Hepatocyte (in vitro differentiated cells): ENCODE results near the gene FAM9A.
A peak's percentile ranks its signal among the peaks of the same experiment; 100 is the strongest.

ENCODE experiments used
- EZH2 ChIP-seq: fragments of 200-600 bp; sonication (generic); IDR thresholded peaks from 2 replicates; pipeline ENCODE4 v1.6.1; 2016; ENCODE audit warnings: antibody characterized with exemption, mild to moderate bottlenecking, borderline replicate concordance
- EZH2phosphoT487 ChIP-seq: fragments of 200-600 bp; sonication (generic); IDR thresholded peaks from one replicate; pipeline ENCODE4 v1.6.1; 2018; ENCODE audit warnings: antibody characterized with exemption, mild to moderate bottlenecking, low read depth, moderate library complexity; ENCODE audit not compliant: unreplicated experiment, severe bottlenecking
- TF ChIP-seq, protein P1 (sequence below): fragments of 200-600 bp; sonication (generic); IDR thresholded peaks from 2 replicates; pipeline ENCODE4 v1.5.1; 2016; ENCODE audit warnings: antibody characterized with exemption, mild to moderate bottlenecking; ENCODE audit not compliant: poor library complexity

- TF ChIP-seq, protein P1, sequence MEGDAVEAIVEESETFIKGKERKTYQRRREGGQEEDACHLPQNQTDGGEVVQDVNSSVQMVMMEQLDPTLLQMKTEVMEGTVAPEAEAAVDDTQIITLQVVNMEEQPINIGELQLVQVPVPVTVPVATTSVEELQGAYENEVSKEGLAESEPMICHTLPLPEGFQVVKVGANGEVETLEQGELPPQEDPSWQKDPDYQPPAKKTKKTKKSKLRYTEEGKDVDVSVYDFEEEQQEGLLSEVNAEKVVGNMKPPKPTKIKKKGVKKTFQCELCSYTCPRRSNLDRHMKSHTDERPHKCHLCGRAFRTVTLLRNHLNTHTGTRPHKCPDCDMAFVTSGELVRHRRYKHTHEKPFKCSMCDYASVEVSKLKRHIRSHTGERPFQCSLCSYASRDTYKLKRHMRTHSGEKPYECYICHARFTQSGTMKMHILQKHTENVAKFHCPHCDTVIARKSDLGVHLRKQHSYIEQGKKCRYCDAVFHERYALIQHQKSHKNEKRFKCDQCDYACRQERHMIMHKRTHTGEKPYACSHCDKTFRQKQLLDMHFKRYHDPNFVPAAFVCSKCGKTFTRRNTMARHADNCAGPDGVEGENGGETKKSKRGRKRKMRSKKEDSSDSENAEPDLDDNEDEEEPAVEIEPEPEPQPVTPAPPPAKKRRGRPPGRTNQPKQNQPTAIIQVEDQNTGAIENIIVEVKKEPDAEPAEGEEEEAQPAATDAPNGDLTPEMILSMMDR, result peak; percentile 49
- no peak for TF ChIP-seq EZH2phosphoT487
- TF ChIP-seq EZH2, result no peak
Measured at GRCh38 chrX:8743126-8743732, 58.0 kb downstream of the FAM9A start.
